Suprapubic skin (tissue), 3 donors: Measurements from ENCODE around the gene GPR137C.

Source experiments
- POLR2A ChIP-seq, 2 donors: fragments of 450-650 bp; IDR thresholded peaks; one replicate each; pipeline ENCODE4 v1.6.1; 2017; ENCODE audit warnings: antibody characterized with exemption in 2 of 2, mild to moderate bottlenecking in 2 of 2, moderate library complexity in 2 of 2
- TF ChIP-seq, protein P1 (sequence below), 2 donors: fragments of 200-600 bp in 1 of 2; fragments of 450-650 bp in 1 of 2; sonication (generic) in 1 of 2; IDR thresholded peaks; one replicate each; pipeline ENCODE4 v1.5.1; 2016 to 2019; ENCODE audit warnings: antibody characterized with exemption in 2 of 2, mild to moderate bottlenecking in 1 of 2, moderate library complexity in 1 of 2

DNA sequence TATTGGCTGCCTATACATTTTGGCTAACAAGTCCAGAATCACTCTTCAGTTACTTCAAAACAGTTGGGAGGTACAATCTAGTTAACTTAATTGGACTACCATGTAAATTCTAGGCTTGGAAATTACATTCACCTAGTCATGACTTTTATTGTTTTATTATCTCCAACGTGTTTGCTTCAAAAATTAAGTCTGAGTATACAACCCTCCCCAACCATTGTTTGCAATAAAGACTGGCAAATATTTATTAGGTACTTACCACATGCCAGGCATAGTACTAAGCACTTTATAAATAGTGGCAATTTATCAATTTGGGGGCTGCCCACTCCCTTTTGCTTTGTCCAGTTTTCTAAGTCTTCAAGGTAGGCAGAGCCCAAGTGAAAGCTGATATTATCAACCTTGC is 30.6 kb upstream of the GPR137C start:
- TF ChIP-seq, protein P1, sequence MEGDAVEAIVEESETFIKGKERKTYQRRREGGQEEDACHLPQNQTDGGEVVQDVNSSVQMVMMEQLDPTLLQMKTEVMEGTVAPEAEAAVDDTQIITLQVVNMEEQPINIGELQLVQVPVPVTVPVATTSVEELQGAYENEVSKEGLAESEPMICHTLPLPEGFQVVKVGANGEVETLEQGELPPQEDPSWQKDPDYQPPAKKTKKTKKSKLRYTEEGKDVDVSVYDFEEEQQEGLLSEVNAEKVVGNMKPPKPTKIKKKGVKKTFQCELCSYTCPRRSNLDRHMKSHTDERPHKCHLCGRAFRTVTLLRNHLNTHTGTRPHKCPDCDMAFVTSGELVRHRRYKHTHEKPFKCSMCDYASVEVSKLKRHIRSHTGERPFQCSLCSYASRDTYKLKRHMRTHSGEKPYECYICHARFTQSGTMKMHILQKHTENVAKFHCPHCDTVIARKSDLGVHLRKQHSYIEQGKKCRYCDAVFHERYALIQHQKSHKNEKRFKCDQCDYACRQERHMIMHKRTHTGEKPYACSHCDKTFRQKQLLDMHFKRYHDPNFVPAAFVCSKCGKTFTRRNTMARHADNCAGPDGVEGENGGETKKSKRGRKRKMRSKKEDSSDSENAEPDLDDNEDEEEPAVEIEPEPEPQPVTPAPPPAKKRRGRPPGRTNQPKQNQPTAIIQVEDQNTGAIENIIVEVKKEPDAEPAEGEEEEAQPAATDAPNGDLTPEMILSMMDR (IDR thresholded peaks at IDR 0.05): no peak
- TF ChIP-seq POLR2A (IDR thresholded peaks at IDR 0.05): no peak
